OCI-LY1 (cell line): ENCODE data around the gene LDLRAD4.

Source experiments
- EZH2 ChIP-seq: fragments of 200-600 bp; sonication (generic), shearing (Covaris generic); IDR thresholded peaks from 2 replicates; pipeline ENCODE4 v1.8.0; 2017; ENCODE audit warnings: borderline replicate concordance, mixed run types, mild to moderate bottlenecking, antibody characterized with exemption, low read length, moderate library complexity, mixed read lengths
- TF ChIP-seq, protein P1 (sequence below): fragments of 200-600 bp; sonication (generic), shearing (Covaris generic); IDR thresholded peaks from 2 replicates; pipeline ENCODE4 v1.5.1; 2017; ENCODE audit warnings: mild to moderate bottlenecking, antibody characterized with exemption, low read length, moderate library complexity, mixed read lengths

DNA sequence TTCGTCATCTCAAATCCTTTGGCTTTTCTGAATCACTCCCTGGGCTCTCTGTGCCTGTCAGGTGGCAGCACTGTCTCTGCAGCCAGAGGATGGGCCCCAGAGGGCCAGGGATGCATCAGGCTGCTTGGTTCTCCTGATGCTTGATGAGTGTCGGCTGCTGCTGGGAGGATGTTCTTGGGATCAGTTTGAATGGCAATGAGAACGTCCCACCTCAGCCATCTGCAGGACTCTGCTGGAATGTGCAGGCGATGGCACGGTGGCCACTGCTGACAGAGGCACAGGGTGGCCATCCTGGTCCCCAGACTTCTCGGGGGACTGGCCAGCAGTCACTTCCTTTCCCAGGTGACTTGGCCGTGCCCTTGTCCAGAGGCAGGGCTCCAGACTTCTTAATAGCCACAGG lies 361.8 kb downstream of the LDLRAD4 start:
- TF ChIP-seq, protein P1, sequence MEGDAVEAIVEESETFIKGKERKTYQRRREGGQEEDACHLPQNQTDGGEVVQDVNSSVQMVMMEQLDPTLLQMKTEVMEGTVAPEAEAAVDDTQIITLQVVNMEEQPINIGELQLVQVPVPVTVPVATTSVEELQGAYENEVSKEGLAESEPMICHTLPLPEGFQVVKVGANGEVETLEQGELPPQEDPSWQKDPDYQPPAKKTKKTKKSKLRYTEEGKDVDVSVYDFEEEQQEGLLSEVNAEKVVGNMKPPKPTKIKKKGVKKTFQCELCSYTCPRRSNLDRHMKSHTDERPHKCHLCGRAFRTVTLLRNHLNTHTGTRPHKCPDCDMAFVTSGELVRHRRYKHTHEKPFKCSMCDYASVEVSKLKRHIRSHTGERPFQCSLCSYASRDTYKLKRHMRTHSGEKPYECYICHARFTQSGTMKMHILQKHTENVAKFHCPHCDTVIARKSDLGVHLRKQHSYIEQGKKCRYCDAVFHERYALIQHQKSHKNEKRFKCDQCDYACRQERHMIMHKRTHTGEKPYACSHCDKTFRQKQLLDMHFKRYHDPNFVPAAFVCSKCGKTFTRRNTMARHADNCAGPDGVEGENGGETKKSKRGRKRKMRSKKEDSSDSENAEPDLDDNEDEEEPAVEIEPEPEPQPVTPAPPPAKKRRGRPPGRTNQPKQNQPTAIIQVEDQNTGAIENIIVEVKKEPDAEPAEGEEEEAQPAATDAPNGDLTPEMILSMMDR: no peak
- TF ChIP-seq EZH2: no peak
